DOHH2 (cell line): ENCODE measurements around the gene WDR77.

Source experiments
- EZH2phosphoT487 ChIP-seq: fragments of 200-600 bp; sonication (generic); IDR thresholded peaks from 2 replicates; pipeline ENCODE4 v1.6.1; 2017; ENCODE audit warnings: borderline replicate concordance, mild to moderate bottlenecking, antibody characterized with exemption, low read length, moderate library complexity, mixed read lengths
- TF ChIP-seq, protein P1 (sequence below): fragments of 200-600 bp; sonication (generic); IDR thresholded peaks from one replicate; pipeline ENCODE4 v1.5.1; 2014; ENCODE audit warnings: antibody characterized with exemption, mild to moderate bottlenecking, low read depth, low read length; ENCODE audit not compliant: poor library complexity, severe bottlenecking

DNA sequence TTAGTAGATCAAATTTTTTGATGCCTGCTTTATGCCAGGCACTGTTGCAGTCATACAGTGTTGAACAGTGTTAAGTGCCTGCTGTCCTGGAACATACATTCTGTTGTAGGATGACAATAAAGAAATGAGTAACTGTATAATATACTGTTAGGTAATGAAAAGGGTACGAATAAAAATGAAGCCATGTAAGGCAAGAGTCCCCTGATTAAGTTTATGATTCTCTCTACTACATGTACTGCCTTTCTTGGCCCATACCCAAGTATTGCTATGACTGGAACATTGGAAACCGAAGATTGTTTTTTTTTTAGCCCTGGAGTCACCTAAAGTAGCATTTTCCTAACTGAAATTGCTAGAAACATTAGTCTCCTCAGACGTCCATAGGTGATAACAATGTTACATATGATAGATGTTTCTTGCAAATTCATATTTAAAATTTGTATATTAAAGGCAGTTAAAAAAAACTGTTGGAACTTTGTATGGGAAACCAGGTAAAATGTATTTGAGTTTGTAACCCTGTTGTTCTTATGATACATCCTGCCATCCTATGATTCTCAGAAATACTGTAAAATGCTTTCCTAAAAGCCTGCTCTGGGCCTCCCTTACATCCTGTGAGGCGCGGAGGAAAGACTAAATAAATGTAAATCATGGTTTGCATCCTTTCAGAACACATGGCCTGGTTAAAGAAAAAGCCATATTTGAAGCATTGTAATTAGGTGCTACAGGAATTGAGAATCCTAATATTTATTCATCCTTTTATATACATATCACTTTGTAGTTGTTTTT lies 6.0 kb upstream of the WDR77 start:
- TF ChIP-seq, protein P1, sequence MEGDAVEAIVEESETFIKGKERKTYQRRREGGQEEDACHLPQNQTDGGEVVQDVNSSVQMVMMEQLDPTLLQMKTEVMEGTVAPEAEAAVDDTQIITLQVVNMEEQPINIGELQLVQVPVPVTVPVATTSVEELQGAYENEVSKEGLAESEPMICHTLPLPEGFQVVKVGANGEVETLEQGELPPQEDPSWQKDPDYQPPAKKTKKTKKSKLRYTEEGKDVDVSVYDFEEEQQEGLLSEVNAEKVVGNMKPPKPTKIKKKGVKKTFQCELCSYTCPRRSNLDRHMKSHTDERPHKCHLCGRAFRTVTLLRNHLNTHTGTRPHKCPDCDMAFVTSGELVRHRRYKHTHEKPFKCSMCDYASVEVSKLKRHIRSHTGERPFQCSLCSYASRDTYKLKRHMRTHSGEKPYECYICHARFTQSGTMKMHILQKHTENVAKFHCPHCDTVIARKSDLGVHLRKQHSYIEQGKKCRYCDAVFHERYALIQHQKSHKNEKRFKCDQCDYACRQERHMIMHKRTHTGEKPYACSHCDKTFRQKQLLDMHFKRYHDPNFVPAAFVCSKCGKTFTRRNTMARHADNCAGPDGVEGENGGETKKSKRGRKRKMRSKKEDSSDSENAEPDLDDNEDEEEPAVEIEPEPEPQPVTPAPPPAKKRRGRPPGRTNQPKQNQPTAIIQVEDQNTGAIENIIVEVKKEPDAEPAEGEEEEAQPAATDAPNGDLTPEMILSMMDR: no peak
- no peak for TF ChIP-seq EZH2phosphoT487
